HEK293 (cell line): ENCODE measurements around the gene KLHDC4.
"Not testable (repeated sequence)": the region's sequence is repeated elsewhere in the genome, so short reads cannot be mapped to it uniquely, and the experiment has no call there.

ENCODE experiments used
- CTCF ChIA-PET: fragments of 350-600 bp; formaldehyde crosslinking; extraction: SDS; loops from one replicate; lab custom pipeline; 2021; ENCODE audit warnings: antibody characterized with exemption; lab: Yijun Ruan, JAX
- POLR2A ChIA-PET: fragments of 300-600 bp; formaldehyde crosslinking; extraction: SDS; loops from one replicate; lab custom pipeline; 2020; ENCODE audit warnings: antibody characterized with exemption, inconsistent platforms; lab: Yijun Ruan, JAX
- H3K27ac ChIP-seq: fragments of 200-500 bp; sonication (Bioruptor generic); 2 replicates; pipeline ENCODE4 v1.5.1; 2014; ENCODE audit warnings: low read depth, low read length, control low read depth, inconsistent platforms; ENCODE audit errors: extremely low read depth
- H3K36me3 ChIP-seq, 2 experiments: fragments of 200-500 bp in 1 of 2; sonication (Bioruptor generic) in 1 of 2; 1 replicate in 1 of 2; 2 replicates in 1 of 2; pipeline ENCODE4 v1.5.1; 2014 to 2017; ENCODE audit warnings: inconsistent platforms in 2 of 2, low read length in 2 of 2; ENCODE audit not compliant: control insufficient read depth in 2 of 2, insufficient read depth in 1 of 2
- H3K4me1 ChIP-seq: fragments of 200-500 bp; sonication (Bioruptor generic); 2 replicates; pipeline ENCODE4 v1.5.1; 2014; ENCODE audit warnings: mild to moderate bottlenecking, low read length, inconsistent platforms; ENCODE audit not compliant: control insufficient read depth, insufficient read depth
- H3K4me3 ChIP-seq: 2 replicates; pipeline ENCODE4 v1.5.1; 2011; ENCODE audit warnings: low read depth, mild to moderate bottlenecking, control low read depth, low read length, moderate library complexity
- H3K9me3 ChIP-seq: fragments of 200-500 bp; sonication (Bioruptor generic); 2 replicates; pipeline ENCODE4 v1.5.1; 2014; ENCODE audit warnings: low read depth, low read length, inconsistent platforms; ENCODE audit not compliant: control insufficient read depth, insufficient read depth
- BCL6B ChIP-seq: fragments of 450-650 bp; formaldehyde crosslinking; IDR thresholded peaks from 2 replicates; pipeline ENCODE4 v1.5.1; 2017; ENCODE audit warnings: missing biosample characterization, missing genetic modification characterization
- KLF1 ChIP-seq: fragments of 450-650 bp; formaldehyde crosslinking; IDR thresholded peaks from 2 replicates; pipeline ENCODE4 v1.5.1; 2016; ENCODE audit warnings: missing biosample characterization, missing genetic modification characterization
- KLF9 ChIP-seq: fragments of 450-650 bp; formaldehyde crosslinking; IDR thresholded peaks from 2 replicates; pipeline ENCODE4 v1.5.1; 2016; ENCODE audit warnings: missing biosample characterization, missing genetic modification characterization, low read depth
- YY2 ChIP-seq: fragments of 450-650 bp; formaldehyde crosslinking; IDR thresholded peaks from 2 replicates; pipeline ENCODE4 v1.5.1; 2016; ENCODE audit warnings: missing biosample characterization, missing genetic modification characterization
- ZBTB20 ChIP-seq: fragments of 450-650 bp; formaldehyde crosslinking; IDR thresholded peaks from 2 replicates; pipeline ENCODE4 v1.5.1; 2016; ENCODE audit warnings: missing biosample characterization, missing genetic modification characterization
- ZIC2 ChIP-seq: fragments of 450-650 bp; formaldehyde crosslinking; IDR thresholded peaks from 2 replicates; pipeline ENCODE4 v1.5.1; 2016; ENCODE audit warnings: missing biosample characterization, missing genetic modification characterization
- ZNF24 ChIP-seq: fragments of 450-650 bp; formaldehyde crosslinking; IDR thresholded peaks from 2 replicates; pipeline ENCODE4 v1.5.1; 2016; ENCODE audit warnings: missing biosample characterization, missing genetic modification characterization
- ZNF248 ChIP-seq: fragments of 450-650 bp; formaldehyde crosslinking; IDR thresholded peaks from 2 replicates; pipeline ENCODE4 v1.5.1; 2017; ENCODE audit warnings: missing biosample characterization, missing genetic modification characterization
- ZNF677 ChIP-seq: fragments of 450-650 bp; IDR thresholded peaks from 2 replicates; pipeline ENCODE4 v1.5.0; 2018; ENCODE audit warnings: missing biosample characterization, mild to moderate bottlenecking, missing genetic modification characterization, moderate library complexity
- ZNF704 ChIP-seq: fragments of 450-650 bp; formaldehyde crosslinking; IDR thresholded peaks from 2 replicates; pipeline ENCODE4 v1.5.1; 2016; ENCODE audit warnings: missing biosample characterization, missing genetic modification characterization
- ZNF76 ChIP-seq: fragments of 450-650 bp; formaldehyde crosslinking; IDR thresholded peaks from 2 replicates; pipeline ENCODE4; 2016; ENCODE audit warnings: low read depth, missing biosample characterization, missing genetic modification characterization, borderline replicate concordance
- ZNF776 ChIP-seq: fragments of 450-650 bp; formaldehyde crosslinking; IDR thresholded peaks from 2 replicates; pipeline ENCODE4 v1.5.0; 2017; ENCODE audit warnings: missing biosample characterization, missing genetic modification characterization, borderline replicate concordance

KLHDC4 gene

GRCh38 chr16:87722590-87723225 lies 43.1 kb downstream of the KLHDC4 start:
- no peak overlapping the region for H3K4me3 ChIP-seq
- CTCF ChIA-PET = interaction anchor here (1.0 kb wide), 1 partner anchor 20 kb away, joined by 5 read pairs; no protein-coding TSS in a partner anchor
- TF ChIP-seq YY2 (tag by site-specific recombination) = 0 out of 2 replicates have a peak, but pooled peaks have one; percentile 14
- TF ChIP-seq ZIC2 (tag by site-specific recombination) = peak; percentile 70
- TF ChIP-seq KLF9 (tag by site-specific recombination) = no peak
- TF ChIP-seq, all 188 proteins: peak for 2
- peaks cover 0 to 45% of the 10 kb centered on the region in 2 experiments; a peak in 2 of 3 replicates for H3K36me3 ChIP-seq
- peaks cover 4% of the 10 kb centered on the region for H3K4me1 ChIP-seq
- no peaks in the 10 kb centered on the region for H3K9me3 ChIP-seq
- no peak overlapping the region for H3K27ac ChIP-seq
- POLR2A ChIA-PET = interaction anchor here (1.1 to 1.3 kb wide), 2 partner anchors 43 to 56 kb away, joined by 3 to 4 read pairs; partner anchors contain the start of gene KLHDC4

GRCh38 chr16:87721622-87722585 lies 43.9 kb downstream of the KLHDC4 start:
- CTCF ChIA-PET = interaction anchor here (0.6 to 0.7 kb wide), 2 partner anchors 258 to 838 kb away, joined by 3 read pairs; no protein-coding TSS in a partner anchor
- POLR2A ChIA-PET = interaction anchor here (1.3 kb wide), 1 partner anchor 57 kb away, joined by 3 read pairs; no protein-coding TSS in a partner anchor
- Histone ChIP-seq H3K4me3 (no peak overlapping the region), H3K9me3 (no peaks in the 10 kb centered on the region)
- TF ChIP-seq KLF1 (tag by site-specific recombination) (0 out of 2 replicates have a peak, but pooled peaks have one; percentile 46), ZNF677 (tag by site-specific recombination) (no peak), ZNF704 (tag by site-specific recombination) (no peak), ZNF76 (no peak)
- TF ChIP-seq, all 188 proteins: peak for 1
- Histone ChIP-seq H3K36me3 (peaks cover 0 to 43% of the 10 kb centered on the region in 2 experiments; a peak in 2 of 3 replicates), H3K4me1 (peaks cover 4% of the 10 kb centered on the region), H3K27ac (no peak overlapping the region)

GRCh38 chr16:87720446-87720845 lies 45.3 kb downstream of the KLHDC4 start:
- CTCF ChIA-PET = interaction anchor here (0.7 kb wide), 1 partner anchor 49 kb away, joined by 4 read pairs; no protein-coding TSS in a partner anchor

GRCh38 chr16:87718831-87719230 lies 47.0 kb downstream of the KLHDC4 start:
- CTCF ChIA-PET, POLR2A ChIA-PET: not testable (repeated sequence)
- peak; percentile 99 for TF ChIP-seq KLF1 (tag by site-specific recombination)

More at GRCh38 chr16:87720446-87720845, 45.3 kb downstream of the KLHDC4 start:
- no peaks in the 10 kb centered on the region for H3K9me3 ChIP-seq
- H3K27ac ChIP-seq = no peak overlapping the region
- TF ChIP-seq ZNF248 (tag by site-specific recombination) = no peak
- no peak for TF ChIP-seq ZBTB20
- no peak for TF ChIP-seq ZNF24 (tag by site-specific recombination)
- no peak for TF ChIP-seq BCL6B (tag by site-specific recombination)
- no peak for TF ChIP-seq ZNF776 (tag by site-specific recombination)
- POLR2A ChIA-PET = no interaction called here
- H3K4me3 ChIP-seq = no peak overlapping the region
- H3K36me3 ChIP-seq = peaks cover 0 to 50% of the 10 kb centered on the region in 2 experiments; a peak in 2 of 3 replicates
- H3K4me1 ChIP-seq = peaks cover 4% of the 10 kb centered on the region

More at GRCh38 chr16:87718831-87719230, 47.0 kb downstream of the KLHDC4 start:
- H3K4me1 ChIP-seq, H3K27ac ChIP-seq, H3K9me3 ChIP-seq, H3K4me3 ChIP-seq: not testable (repeated sequence)
- peaks cover 0 to 64% of the 10 kb centered on the region in 2 experiments; a peak in 2 of 3 replicates for H3K36me3 ChIP-seq
